Activated CD4-positive, alpha-beta T cell treated with anti-CD3 and anti-CD28 coated beads, Interleukin-2, amount 50 U/mL, for 24 hours (primary cell): ENCODE measurements around the gene MUC2.

Source experiments
- DNase-seq, 2 donors: peaks; one replicate each; pipeline ENCODE4 v3.0.0-alpha.2; 2020; ENCODE audit warnings: low read depth in 1 of 2, low spot score in 1 of 2

The MUC2 gene

DNA sequence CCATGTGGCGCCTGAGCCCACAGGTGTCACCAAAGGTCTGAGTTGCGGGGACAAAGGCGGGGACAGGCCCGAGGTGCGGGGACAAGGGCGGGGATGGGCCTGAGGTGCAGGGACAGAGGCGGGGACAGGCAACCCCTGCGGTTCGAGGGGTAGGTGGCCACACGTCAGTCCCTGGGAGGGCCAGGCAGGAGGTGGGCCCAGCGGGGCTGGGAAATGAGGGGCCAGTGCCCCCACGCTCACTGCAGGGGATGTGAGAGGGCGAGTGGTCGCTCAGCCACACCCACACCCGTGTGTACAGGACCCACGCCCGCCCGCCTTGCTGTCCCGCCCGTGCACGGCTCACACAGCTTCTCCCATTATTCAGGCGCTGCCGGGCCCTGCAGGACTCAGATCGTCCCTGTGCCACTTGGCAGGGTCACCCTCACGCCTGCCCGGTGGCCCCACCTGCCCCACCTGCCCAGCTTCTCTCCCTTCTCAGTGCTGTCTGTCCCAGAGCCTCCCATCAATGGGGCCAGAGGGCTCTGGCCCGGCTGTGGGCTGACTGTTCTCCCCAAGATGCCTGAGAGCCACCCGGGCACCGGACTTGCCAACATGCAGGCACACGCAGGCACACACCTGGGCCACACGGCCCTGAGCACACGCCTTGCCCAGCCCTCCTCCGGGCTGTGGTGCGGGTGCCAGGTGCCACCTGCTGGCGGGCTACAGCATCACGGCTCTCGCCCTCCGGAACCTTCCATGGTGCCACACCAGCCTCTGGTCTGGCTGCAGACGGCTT is 23.9 kb upstream of the MUC2 start:
- peak; percentile 54 to 56 for DNase-seq

DNA sequence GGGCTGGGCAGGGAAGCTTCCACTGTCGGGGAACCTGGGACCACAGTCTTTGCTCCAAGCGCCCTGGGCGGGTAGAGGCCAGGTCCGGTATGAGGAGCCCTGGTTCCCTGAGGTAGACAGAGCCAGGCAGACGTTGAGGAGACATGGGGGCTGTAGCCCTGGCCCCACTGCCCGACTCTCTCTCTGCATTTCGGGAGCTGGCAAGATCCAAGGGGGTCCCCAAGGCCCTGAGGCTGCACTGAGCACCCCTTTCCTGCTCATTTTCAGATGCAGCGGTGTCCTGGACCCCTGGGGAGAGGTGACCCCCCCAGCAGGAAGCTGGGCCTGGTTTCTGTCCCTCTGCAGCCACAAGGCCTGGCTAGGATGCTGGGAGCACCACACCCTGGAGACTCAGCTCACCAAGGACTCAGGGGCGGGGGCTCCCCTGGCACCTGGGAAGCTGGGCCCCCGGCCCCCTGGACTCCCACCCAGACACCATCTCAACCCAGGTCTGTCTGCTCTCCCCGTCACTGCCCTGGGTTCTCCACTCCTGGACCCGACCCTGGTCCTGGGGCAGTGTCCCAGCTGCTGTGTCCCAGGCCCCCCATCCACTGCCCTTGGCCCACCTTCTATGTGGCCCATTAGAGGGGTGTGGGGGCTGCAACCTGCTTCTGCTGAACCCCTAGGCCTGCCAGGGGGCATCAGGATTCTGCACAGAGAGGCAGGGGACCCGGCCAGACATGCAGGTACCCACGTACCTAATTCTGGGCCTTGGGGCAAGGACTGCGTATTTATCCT is 23.1 kb upstream of the MUC2 start:
- DNase-seq: no peak

DNA sequence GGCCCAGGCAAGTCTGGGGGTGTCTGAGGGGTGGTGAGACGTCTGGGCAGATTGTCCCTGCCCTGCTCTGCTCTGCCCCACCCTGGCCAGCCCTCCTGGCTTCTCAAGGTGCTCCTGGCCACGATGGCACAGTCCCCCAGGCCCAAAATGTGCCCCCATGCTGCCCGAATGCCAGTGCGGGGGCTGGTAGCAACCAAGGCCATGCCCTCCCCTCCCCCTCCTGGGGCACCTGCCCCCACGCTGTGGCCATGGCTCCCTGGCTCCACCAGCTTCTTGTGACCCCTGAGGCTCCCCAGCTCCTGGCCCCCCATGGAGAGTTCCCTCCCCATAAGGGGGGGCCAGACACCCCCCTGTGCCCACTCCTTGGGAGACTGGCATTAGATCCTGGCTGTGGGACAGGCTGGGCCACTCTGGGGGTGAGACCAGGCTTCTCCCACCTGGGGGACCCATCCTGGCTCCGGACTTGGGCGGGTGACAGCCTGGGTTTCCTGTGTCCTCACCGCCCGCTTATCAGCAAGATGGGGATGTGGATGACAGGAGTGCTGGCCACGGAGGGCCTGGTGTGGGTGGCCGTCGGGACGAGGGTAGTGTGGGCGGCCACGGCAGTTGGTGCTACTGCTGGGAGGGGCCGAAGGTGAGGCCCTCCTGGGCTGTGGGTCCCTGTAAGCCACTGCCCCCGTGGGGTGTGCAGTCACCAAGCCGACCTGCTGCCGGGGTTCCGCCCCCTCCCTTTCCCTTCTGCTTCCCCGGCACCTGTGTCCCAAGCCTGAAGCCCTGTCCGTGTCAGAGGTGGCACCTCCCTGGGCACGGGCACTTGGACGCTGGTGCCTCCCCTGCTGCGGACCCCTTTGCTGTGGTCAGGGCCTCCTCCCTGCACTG is 22.3 kb upstream of the MUC2 start:
- no peak for DNase-seq

- DNase-seq: no peak
Measured at GRCh38 chr11:1053121-1053901, 21.4 kb upstream of the MUC2 start.

DNA sequence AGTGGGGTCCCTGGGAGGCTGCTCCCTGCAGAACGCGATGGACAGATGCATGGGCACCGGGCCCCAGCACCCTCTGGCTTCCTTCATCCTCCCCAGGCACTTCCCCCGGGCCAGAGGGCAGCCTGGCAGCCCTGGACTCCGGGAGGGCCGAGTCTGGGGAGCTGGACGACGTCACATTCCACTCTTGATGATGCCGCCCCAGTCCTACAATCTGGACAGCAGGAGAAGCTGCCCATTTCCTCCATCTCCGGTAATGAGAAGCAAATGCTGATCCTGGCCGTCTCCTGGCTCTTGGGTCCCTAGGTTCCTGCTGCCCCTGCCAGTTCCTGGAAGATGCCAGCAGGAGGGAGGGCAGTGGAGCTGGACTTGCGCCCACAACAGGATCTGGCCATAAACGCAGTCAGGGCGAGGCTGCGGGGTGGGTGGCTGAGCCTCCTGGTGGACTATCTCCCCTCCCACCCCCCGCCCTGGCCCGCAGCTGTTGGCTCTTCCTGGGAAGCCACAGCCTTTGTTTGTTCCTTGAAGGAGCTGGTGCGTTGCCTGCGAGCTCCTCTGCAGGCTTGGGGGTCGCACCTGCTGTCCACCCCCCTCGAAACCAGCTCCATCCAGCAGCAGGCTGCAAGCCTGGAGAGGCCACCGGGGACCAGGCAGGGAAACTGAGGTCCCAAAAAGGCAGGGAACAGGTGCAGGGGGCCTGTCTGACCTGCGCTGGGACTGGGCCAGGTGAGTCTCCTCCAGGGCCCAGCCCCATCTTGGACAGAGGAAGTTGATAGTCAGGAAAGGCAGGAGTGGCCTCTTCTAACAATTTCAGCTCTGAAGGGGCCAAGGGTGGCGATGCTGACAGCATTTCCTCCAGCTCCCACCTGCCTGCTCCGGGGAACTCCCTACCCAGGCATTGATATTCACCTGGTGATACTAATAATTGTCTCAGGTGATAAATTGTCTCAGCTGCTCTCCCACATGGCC is 20.2 kb upstream of the MUC2 start:
- DNase-seq: no peak

GRCh38 chr11:1055109-1055703 is 19.5 kb upstream of the MUC2 start:
- no peak for DNase-seq

DNA sequence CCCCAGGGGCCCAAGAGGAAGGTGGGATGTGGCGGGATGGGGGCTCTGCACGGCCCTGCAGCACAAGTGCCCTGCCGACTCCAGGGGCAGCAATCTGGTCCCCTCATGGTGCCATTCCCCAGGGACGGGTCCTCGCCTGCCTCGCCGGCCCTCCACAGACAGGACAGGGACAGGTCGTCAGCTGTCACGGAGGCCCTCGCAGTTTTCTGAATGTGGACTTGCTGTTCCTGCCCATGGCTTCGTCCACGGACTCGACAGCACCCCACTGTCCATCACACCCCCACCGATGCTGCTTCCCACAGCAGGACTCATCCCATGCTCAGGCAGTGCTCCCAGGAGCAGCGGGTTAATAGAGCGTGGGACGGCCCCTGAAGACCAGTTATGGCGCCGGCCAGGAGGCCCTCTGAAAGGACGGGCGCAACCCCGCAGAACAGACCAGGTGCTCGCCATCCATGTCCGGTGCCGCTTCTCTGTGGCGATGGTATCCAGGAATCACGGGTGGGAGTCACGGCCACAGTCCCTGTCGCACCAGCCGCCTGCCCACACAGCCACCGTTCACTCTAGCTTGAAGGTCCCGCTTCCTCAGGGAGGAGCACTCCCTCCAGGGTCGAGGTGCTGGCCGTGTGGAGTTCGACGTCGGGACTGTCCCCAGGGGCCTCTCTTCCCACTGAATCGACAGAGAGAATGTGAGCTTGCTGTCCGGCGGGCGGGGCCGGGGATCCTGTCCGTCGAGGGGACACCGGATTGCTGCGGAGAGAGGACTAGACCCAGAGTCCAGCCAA is 18.5 kb upstream of the MUC2 start:
- no peak for DNase-seq

DNA sequence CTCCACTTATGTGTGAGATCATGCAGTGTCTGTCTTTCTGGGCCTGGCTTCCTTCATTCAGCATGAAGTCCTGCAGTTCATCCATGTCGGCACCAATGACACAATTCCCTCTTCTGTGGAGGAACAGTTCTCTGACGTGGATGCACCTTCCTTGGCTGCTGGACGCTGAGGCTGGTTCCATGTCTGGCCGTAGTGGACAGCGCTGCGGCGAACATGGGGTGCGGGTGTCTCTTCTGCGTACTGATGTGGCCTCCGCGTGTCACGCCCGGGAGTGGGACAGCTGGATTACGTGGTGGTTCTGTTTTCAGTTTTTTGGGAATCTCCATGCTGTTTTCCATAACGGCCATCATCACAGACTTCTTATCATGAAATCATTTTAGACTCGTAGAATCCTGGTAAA is 16.9 kb upstream of the MUC2 start:
- DNase-seq: no peak

GRCh38 chr11:1059759-1060158 is 14.9 kb upstream of the MUC2 start:
- DNase-seq: no peak

DNA sequence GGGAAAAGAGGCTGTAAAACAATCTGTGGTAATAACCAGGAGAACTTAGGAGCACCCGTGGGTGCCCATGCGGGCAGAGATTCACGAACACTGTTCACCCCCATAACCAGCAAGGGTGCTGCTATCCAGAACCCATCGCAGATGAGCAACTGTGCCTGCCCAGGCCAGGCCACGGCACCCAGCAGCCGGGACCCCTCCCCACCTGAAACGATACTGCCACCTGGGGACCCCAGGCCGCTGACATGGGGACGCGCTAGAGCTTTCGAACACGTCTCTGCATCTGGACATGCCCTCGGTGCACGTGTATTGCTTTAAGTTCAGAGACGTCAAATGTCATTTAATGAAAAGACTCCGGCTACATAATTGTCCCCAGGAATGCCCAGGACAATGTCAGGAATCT is 14.3 kb upstream of the MUC2 start:
- no peak for DNase-seq

DNA sequence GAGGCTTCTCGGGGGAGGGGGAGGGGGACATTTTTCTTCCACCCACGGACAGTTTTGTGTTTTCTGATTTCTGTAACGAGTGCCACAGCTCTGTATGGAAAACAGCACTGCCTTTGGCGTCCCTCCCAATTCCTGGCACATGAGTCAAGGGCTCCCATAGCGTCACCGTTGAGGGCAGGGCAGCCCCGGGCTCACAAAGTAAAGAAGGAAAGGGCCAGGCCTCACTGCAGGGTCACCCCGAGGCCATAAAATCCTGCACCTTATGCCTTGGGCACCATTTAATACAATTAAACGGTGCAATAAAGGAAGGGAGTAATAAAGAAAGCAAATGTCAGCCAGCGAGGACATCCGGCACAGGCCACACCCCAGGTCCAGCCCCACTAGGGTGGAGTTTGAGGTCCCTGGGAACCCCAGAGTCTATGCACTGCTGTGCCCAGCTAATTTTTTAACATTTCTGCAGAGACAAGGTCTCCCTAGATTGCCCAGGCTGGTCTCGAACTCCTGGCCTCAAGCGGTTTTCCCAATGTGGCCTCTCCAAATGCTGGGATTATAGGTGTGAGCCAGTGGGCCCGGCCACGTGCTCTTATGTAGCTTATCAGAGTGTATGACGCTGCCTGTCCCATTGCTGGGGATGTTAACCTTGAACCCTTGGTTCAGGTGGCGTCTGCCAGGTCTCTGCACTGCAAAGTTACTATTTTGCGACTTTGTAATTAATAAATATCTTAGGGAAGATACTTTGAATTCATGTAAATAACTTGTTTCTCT is 13.6 kb upstream of the MUC2 start:
- DNase-seq: no peak

- no peak for DNase-seq
Measured at GRCh38 chr11:1062075-1062820, 12.4 kb upstream of the MUC2 start.

DNA sequence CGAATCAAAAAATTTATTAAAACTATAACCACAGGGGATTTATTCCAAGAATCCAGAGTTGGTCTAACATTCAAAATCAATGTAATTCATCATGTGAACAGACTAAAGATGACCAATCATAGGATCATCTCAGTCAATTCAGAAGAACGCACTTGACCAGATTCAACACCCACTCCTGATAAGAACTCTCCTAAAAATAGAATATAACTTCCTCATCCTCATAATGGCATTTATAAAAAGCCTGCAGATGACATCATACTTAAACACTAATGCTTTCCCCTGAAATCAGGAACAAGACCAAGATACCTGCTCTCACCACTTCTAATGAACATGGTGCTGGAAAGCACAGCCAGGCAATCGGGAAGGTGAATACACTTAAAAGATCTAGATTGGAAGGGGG is 10.5 kb upstream of the MUC2 start:
- DNase-seq: no peak

- DNase-seq: no peak
Measured at GRCh38 chr11:1067812-1068496, 6.7 kb upstream of the MUC2 start.

GRCh38 chr11:1069740-1070139 is 4.9 kb upstream of the MUC2 start:
- no peak for DNase-seq

- DNase-seq: no peak
Measured at GRCh38 chr11:1070594-1071462, 3.8 kb upstream of the MUC2 start.
